IMR-90 (cell line): ENCODE data around the gene PLA2G1B. TPM values are rescaled to one million over a fixed set of nuclear protein-coding genes. Genes with fewer than 3 reads are reported as not detected.

Experiments
- ATAC-seq: fragments of 200-7000 bp; cut with Tn5 transposase; 2 replicates; pipeline ENCODE4 v1.9.1; 2020; ENCODE audit warnings: low read depth, mild to moderate bottlenecking, moderate library complexity
- BruUV-seq: library from RNA; stranded (reverse); fragments of 400-500 nt; replicated peaks from 2 replicates; lab custom pipeline; 2021; lab: Mats Ljungman, UMichigan
- CTCF ChIA-PET: fragments of 300-600 bp; formaldehyde crosslinking; extraction: SDS; loops from one replicate; lab custom pipeline; 2021; ENCODE audit warnings: antibody characterized with exemption; lab: Yijun Ruan, JAX
- POLR2A ChIA-PET: fragments of 300-600 bp; sonication (Branson Sonifier 250); formaldehyde crosslinking; loops from one replicate; lab custom pipeline; 2022; ENCODE audit warnings: antibody characterized with exemption; ENCODE audit not compliant: unreplicated experiment; lab: Charles Lee
- DNase-seq: peaks from one replicate; pipeline ENCODE4 v3.0.0; 2013
- H2AFZ ChIP-seq: replicated peaks from 2 replicates; pipeline ENCODE3; 2013; ENCODE audit warnings: low read length, mild to moderate bottlenecking; ENCODE audit not compliant: poor library complexity
- H2AK5ac ChIP-seq: 2 replicates; pipeline ENCODE4 v1.6.1; 2013; ENCODE audit warnings: low read depth, low read length, inconsistent platforms
- H2AK9ac ChIP-seq: replicated peaks from 2 replicates; pipeline ENCODE3; 2013; ENCODE audit warnings: mild to moderate bottlenecking, low read depth, low read length, moderate library complexity; ENCODE audit not compliant: poor library complexity
- H2BK120ac ChIP-seq: 2 replicates; pipeline ENCODE4 v1.6.1; 2013; ENCODE audit warnings: low read depth, low read length, inconsistent platforms
- H2BK15ac ChIP-seq: 3 replicates; pipeline ENCODE4 v1.6.1; 2013; ENCODE audit warnings: low read depth, low read length, inconsistent platforms
- H2BK20ac ChIP-seq: 2 replicates; pipeline ENCODE4 v1.6.1; 2013; ENCODE audit warnings: low read depth, mild to moderate bottlenecking, inconsistent platforms, low read length, moderate library complexity
- H2BK5ac ChIP-seq: 2 replicates; pipeline ENCODE4 v1.6.1; 2013; ENCODE audit warnings: mild to moderate bottlenecking, low read depth, low read length, inconsistent platforms; ENCODE audit not compliant: poor library complexity, severe bottlenecking
- H3K14ac ChIP-seq: replicated peaks from 2 replicates; pipeline ENCODE4 v1.6.1; 2013; ENCODE audit warnings: low read depth, low read length, inconsistent platforms
- H3K18ac ChIP-seq: 2 replicates; pipeline ENCODE4 v1.6.1; 2013; ENCODE audit warnings: low read depth, low read length, control low read depth
- H3K23ac ChIP-seq: 2 replicates; pipeline ENCODE4 v1.6.1; 2013; ENCODE audit warnings: low read depth, low read length, inconsistent platforms
- H3K27ac ChIP-seq: 2 replicates; pipeline ENCODE4 v1.5.1; 2013; ENCODE audit warnings: mild to moderate bottlenecking, control low read depth, low read length; ENCODE audit not compliant: insufficient read depth
- H3K27me3 ChIP-seq: 2 replicates; pipeline ENCODE4 v1.6.1; 2013; ENCODE audit warnings: low read length; ENCODE audit not compliant: control insufficient read depth, insufficient read depth
- H3K36me3 ChIP-seq: 2 replicates; pipeline ENCODE4 v1.6.1; 2013; ENCODE audit warnings: low read length, mixed read lengths; ENCODE audit not compliant: control insufficient read depth, insufficient read depth
- H3K4ac ChIP-seq: 2 replicates; pipeline ENCODE4 v1.6.1; 2013; ENCODE audit warnings: low read depth, low read length, inconsistent platforms
- H3K4me1 ChIP-seq: 2 replicates; pipeline ENCODE4 v1.6.1; 2013; ENCODE audit warnings: low read length, mixed read lengths; ENCODE audit not compliant: control insufficient read depth, insufficient read depth
- H3K4me2 ChIP-seq: 2 replicates; pipeline ENCODE4 v1.6.1; 2013; ENCODE audit warnings: low read depth, mild to moderate bottlenecking, control low read depth, low read length, moderate library complexity
- H3K4me3 ChIP-seq: 2 replicates; pipeline ENCODE4 v1.5.1; 2013; ENCODE audit warnings: low read depth, mild to moderate bottlenecking, control low read depth, low read length, moderate library complexity; ENCODE audit not compliant: insufficient read depth
- H3K56ac ChIP-seq: 2 replicates; pipeline ENCODE4 v1.6.1; 2013; ENCODE audit warnings: low read length, inconsistent platforms; ENCODE audit not compliant: insufficient read depth; ENCODE audit errors: extremely low read depth
- H3K79me1 ChIP-seq, 2 experiments: 2 replicates each; pipeline ENCODE4 v1.6.1; 2013; ENCODE audit warnings: low read length in 2 of 2, inconsistent platforms in 1 of 2, low read depth in 1 of 2
- H3K9ac ChIP-seq: 2 replicates; pipeline ENCODE4 v1.6.1; 2013; ENCODE audit warnings: low read depth, low read length, control low read depth
- H3K9me1 ChIP-seq: 2 replicates; pipeline ENCODE4 v1.6.1; 2013; ENCODE audit warnings: low read length, inconsistent platforms; ENCODE audit not compliant: insufficient read depth
- H3K9me3 ChIP-seq: 2 replicates; pipeline ENCODE4 v1.6.1; 2013; ENCODE audit warnings: low read length; ENCODE audit not compliant: control insufficient read depth, insufficient read depth
- H4K20me1 ChIP-seq: 2 replicates; pipeline ENCODE4 v1.6.1; 2013; ENCODE audit warnings: low read length, inconsistent platforms; ENCODE audit not compliant: insufficient read depth
- H4K5ac ChIP-seq: 2 replicates; pipeline ENCODE4 v1.6.1; 2013; ENCODE audit warnings: mild to moderate bottlenecking, low read depth, low read length, control low read depth
- H4K8ac ChIP-seq, 2 experiments: 2 replicates each; pipeline ENCODE4 v1.6.1; 2013; ENCODE audit warnings: low read depth in 2 of 2, low read length in 2 of 2, control low read depth in 1 of 2, inconsistent platforms in 1 of 2
- H4K91ac ChIP-seq: 2 replicates; pipeline ENCODE4 v1.6.1; 2013; ENCODE audit warnings: low read depth, low read length, inconsistent platforms; ENCODE audit not compliant: insufficient read depth
- CHD1 ChIP-seq: IDR thresholded peaks from 2 replicates; pipeline ENCODE4 v1.6.1; 2012; ENCODE audit warnings: low read depth, low read length, improper control_type of control experiment
- NFE2L2 ChIP-seq: fragments of 150-350 bp; IDR thresholded peaks from 2 replicates; pipeline ENCODE4 v1.6.1; 2016; ENCODE audit warnings: low read depth, mild to moderate bottlenecking, low read length
- USF2 ChIP-seq: fragments of 150-350 bp; IDR thresholded peaks from 2 replicates; pipeline ENCODE4 v1.6.1; 2017; ENCODE audit warnings: mild to moderate bottlenecking, antibody characterized with exemption, low read length, low read depth
- WGBS, 2 experiments: methylation state at CpG; one replicate each; pipeline versions ENCODE4 v1.1.5 to v1.1.7; 2013; ENCODE audit warnings: missing lambda C conversion rate in 2 of 2; ENCODE audit not compliant: insufficient read length in 1 of 2; ENCODE audit errors: extremely low coverage in 2 of 2; 5-methylcytosine and 5-hydroxymethylcytosine counted together
- dilution Hi-C: fragments of 300-500 bp; cut with HindIII; formaldehyde crosslinking; loops from one replicate; pipeline ENCODE4 v1.14.3; 2018; ENCODE audit warnings: low sequenced_read_pairs; ENCODE audit not compliant: unreplicated experiment
- in situ Hi-C: fragments of 300-500 bp; cut with MboI; formaldehyde crosslinking; loops from 3 replicates; pipeline ENCODE4 v1.14.3; 2019; ENCODE audit warnings: low sequenced_read_pairs, inconsistent platforms, mixed read lengths
- intact Hi-C: fragments of 100-400 bp; cut with micrococcal nuclease; formaldehyde crosslinking; loops from 2 replicates; pipeline ENCODE4 v1.10.0; 2022
- polyA plus RNA-seq, 3 experiments: library from polyadenylated mRNA; depleted of rRNA; stranded (reverse); fragments of >200 nt; gene quantifications; 2 replicates each; pipeline ENCODE4 v1.2.3, GENCODE V29; 2012; ENCODE audit warnings: low replicate concordance in 1 of 3
- total RNA-seq: library from RNA; depleted of rRNA; stranded (reverse); fragments of >200 nt; gene quantifications from 2 replicates; pipeline ENCODE4 v1.2.3, GENCODE V29; 2012

PLA2G1B gene
- total and polyA plus RNA-seq, 2 of the 4 experiments (the other 2 are of a cell fraction) = not detected

- no CpG with 5 or more reads among the region's 9 CpGs for WGBS, 2 experiments
- in situ Hi-C loops = loop anchor here (25.0 kb wide), 1 partner anchor 112 kb away; the partner anchor contains the start of genes COX6A1, GATC and TRIAP1
Observed at GRCh38 chr12:120324841-120325417, 2.6 kb downstream of the PLA2G1B start.

More at GRCh38 chr12:120324841-120325417, 2.6 kb downstream of the PLA2G1B start:
- no peak overlapping the region for H3K18ac ChIP-seq
- intact Hi-C loops = loop anchor here (1.0 to 5.0 kb wide), 3 partner anchors 324 to 437 kb away; partner anchors contain the start of gene UNC119B
- no peak overlapping the region for H2BK15ac ChIP-seq
- no peaks in the 10 kb centered on the region for H3K9me1 ChIP-seq
- H2BK5ac ChIP-seq = no peak overlapping the region
- ChIA-PET CTCF (interaction anchor here (0.7 to 1.0 kb wide), 2 partner anchors 138 to 142 kb away, joined by 3 to 4 read pairs; no protein-coding TSS in a partner anchor), POLR2A (interaction anchor here (0.7 kb wide), 1 partner anchor 111 kb away, joined by 4 read pairs; no protein-coding TSS in a partner anchor)
- no peak overlapping the region for H3K23ac ChIP-seq
- H2AK9ac ChIP-seq = no peak overlapping the region
- no peak overlapping the region for H3K56ac ChIP-seq
- no peak overlapping the region for H2BK20ac ChIP-seq
- H3K27me3 ChIP-seq = peaks cover 21% of the 10 kb centered on the region
- H3K27ac ChIP-seq = no peak overlapping the region
- no peak for DNase-seq
- H2AFZ ChIP-seq = peak overlapping the region; percentile 98
- no peak overlapping the region for H4K91ac ChIP-seq
- no peaks in the 10 kb centered on the region for H4K20me1 ChIP-seq
- no peak overlapping the region for H3K4me3 ChIP-seq
- H2BK120ac ChIP-seq = no peak overlapping the region
- no peak overlapping the region for H3K4me2 ChIP-seq
- TF ChIP-seq CHD1 (no peak), USF2 (no peak), NFE2L2 (no peak)
- peak; percentile 28; the same call in 1 of the 2 replicates for ATAC-seq
- H4K8ac ChIP-seq = no peak overlapping the region
- no peak overlapping the region for H3K9ac ChIP-seq
- H4K5ac ChIP-seq = no peak overlapping the region
- no peaks in the 10 kb centered on the region for H3K9me3 ChIP-seq
- dilution Hi-C loops = no loop called here
- no TSS peak for BruUV-seq
- H3K79me1 ChIP-seq = no peaks in the 10 kb centered on the region
- no peaks in the 10 kb centered on the region for H3K36me3 ChIP-seq
- no peak overlapping the region for H3K4ac ChIP-seq
- H3K4me1 ChIP-seq = no peaks in the 10 kb centered on the region
- H2AK5ac ChIP-seq = no peak overlapping the region
- H3K14ac ChIP-seq = no peak overlapping the region
